ENCODE results near the gene COG5. TPM values are rescaled to one million over a fixed set of nuclear protein-coding genes. Genes with fewer than 3 reads are reported as not detected.
A peak's percentile ranks its signal among the peaks of the same experiment; 100 is the strongest.

The COG5 gene
- total and polyA plus RNA-seq, 10 of the 15 experiments (the other 5 are each of a cell fraction or from before 2014, with no cell fraction given): 5.5 to 27.9 (median 15.6) TPM

DNA sequence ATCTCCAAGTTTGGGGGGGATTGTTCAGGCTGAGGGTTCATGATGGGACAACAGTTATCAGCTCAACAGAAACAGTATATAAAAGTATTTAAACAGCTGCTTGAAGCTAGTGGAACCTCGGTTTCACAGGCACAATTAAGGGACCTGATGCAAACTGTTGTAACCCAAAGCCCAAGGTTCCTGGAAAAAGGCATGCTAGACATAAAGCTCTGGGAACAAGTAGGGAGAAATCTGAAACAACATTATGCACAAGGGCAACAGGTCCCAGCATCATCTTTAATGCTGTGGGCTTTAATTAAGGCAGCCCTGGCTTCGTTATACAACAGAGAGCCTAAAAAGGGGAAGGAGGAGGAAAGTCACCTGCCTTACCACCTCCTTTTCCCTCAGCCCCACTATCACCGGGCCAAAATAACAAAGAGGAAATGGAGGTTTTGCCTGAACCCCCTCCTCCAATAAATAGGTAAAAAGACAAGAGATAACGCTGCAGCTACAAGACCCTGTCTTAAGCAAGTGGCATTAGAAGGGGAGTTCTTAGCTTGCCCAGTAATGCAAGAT is 177.1 kb downstream of the COG5 start (continued):
- TF ChIP-seq ZNF24 (IDR thresholded peaks at IDR 0.05) (no peak), CBX3 (IDR thresholded peaks at IDR 0.05; ENCODE audit: borderline replicate concordance, low read depth) (no peak), MYB (IDR thresholded peaks at IDR 0.05; ENCODE audit: borderline replicate concordance, low read depth, low read length) (no peak), ETV6 (conservative IDR thresholded peaks at IDR 0.05 in 1 of 2, IDR thresholded peaks at IDR 0.05 in 1 of 2; ENCODE audit: borderline replicate concordance in 1 of 2, low read depth in 1 of 2) (no peak), PAX8 (IDR thresholded peaks at IDR 0.05) (no peak), IKZF1 (conservative IDR thresholded peaks at IDR 0.05) (no peak), TBL1XR1 (IDR thresholded peaks at IDR 0.05; ENCODE audit: low read depth, low read length) (no peak), MEF2A (IDR thresholded peaks at IDR 0.05; ENCODE audit: insufficient read depth, low read depth, low read length) (no peak)
- TF ChIP-seq, protein P1, sequence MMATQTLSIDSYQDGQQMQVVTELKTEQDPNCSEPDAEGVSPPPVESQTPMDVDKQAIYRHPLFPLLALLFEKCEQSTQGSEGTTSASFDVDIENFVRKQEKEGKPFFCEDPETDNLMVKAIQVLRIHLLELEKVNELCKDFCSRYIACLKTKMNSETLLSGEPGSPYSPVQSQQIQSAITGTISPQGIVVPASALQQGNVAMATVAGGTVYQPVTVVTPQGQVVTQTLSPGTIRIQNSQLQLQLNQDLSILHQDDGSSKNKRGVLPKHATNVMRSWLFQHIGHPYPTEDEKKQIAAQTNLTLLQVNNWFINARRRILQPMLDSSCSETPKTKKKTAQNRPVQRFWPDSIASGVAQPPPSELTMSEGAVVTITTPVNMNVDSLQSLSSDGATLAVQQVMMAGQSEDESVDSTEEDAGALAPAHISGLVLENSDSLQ (IDR thresholded peaks at IDR 0.05): no peak
- TF ChIP-seq, protein P2, sequence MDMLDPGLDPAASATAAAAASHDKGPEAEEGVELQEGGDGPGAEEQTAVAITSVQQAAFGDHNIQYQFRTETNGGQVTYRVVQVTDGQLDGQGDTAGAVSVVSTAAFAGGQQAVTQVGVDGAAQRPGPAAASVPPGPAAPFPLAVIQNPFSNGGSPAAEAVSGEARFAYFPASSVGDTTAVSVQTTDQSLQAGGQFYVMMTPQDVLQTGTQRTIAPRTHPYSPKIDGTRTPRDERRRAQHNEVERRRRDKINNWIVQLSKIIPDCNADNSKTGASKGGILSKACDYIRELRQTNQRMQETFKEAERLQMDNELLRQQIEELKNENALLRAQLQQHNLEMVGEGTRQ (IDR thresholded peaks at IDR 0.05; ENCODE audit: borderline replicate concordance, low read depth, low read length): no peak

DNA sequence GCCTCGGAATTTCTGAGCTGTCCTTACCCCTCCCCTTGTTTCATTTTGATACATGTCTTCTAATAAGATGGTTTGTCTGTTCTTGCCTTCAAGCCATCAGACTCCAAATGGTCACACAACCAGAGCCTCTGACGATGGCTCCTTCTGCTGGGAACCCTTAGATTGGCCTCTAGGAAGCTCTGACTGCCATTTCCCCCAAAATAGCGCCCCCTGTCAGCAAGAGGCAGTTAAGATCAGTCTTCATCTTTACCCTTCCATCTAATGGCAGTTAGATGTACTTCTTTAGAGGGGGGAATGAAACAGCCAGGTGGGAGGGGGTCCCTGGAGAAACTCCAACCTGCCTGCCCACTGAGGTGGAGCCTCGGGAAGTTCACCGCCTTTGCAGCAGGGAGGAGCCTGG is 179.7 kb downstream of the COG5 start:
- BruUV-seq (replicated peaks): no TSS peak
- ChIA-PET POLR2A (no interaction called here), RAD21 (ENCODE audit: unreplicated experiment) (no interaction called here), CTCF (interaction anchor here (1.0 to 2.8 kb wide), 4 partner anchors 9 to 233 kb away, joined by 6 to 18 read pairs (median 6); no protein-coding TSS in a partner anchor), SMC1A (ENCODE audit: uncharacterized antibody, unreplicated experiment) (interaction anchor here (1.3 kb wide), 1 partner anchor 126 kb away, joined by 3 read pairs; no protein-coding TSS in a partner anchor)
- no peaks in the 10 kb centered on the region for H3K79me2 ChIP-seq (ENCODE audit: control insufficient read depth, insufficient read depth, low read length)
- H4K20me1 ChIP-seq (ENCODE audit: control insufficient read depth, insufficient read depth): no peaks in the 10 kb centered on the region
- DNase-seq (ENCODE audit: low read depth, low spot score) (no peak), ATAC-seq (0 out of 3 replicates have a peak, but pooled peaks have one; percentile 46), FAIRE-seq (no peak)
- no peak overlapping the region for H3K27ac ChIP-seq (ENCODE audit: control insufficient read depth, insufficient read depth)
- peak; percentile 27; the same call in 1 of the 2 replicates for TF ChIP-seq RAD21 (IDR thresholded peaks at IDR 0.05; ENCODE audit: insufficient read depth, low read depth, low read length)
- TF ChIP-seq, protein P3, sequence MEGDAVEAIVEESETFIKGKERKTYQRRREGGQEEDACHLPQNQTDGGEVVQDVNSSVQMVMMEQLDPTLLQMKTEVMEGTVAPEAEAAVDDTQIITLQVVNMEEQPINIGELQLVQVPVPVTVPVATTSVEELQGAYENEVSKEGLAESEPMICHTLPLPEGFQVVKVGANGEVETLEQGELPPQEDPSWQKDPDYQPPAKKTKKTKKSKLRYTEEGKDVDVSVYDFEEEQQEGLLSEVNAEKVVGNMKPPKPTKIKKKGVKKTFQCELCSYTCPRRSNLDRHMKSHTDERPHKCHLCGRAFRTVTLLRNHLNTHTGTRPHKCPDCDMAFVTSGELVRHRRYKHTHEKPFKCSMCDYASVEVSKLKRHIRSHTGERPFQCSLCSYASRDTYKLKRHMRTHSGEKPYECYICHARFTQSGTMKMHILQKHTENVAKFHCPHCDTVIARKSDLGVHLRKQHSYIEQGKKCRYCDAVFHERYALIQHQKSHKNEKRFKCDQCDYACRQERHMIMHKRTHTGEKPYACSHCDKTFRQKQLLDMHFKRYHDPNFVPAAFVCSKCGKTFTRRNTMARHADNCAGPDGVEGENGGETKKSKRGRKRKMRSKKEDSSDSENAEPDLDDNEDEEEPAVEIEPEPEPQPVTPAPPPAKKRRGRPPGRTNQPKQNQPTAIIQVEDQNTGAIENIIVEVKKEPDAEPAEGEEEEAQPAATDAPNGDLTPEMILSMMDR (IDR thresholded peaks at IDR 0.05 in 2 of 3, conservative IDR thresholded peaks at IDR 0.05 in 1 of 3; ENCODE audit: control insufficient read depth in 2 of 3, extremely low read depth in 1 of 3, insufficient read depth in 1 of 3, low read depth in 3 of 3, low read length in 3 of 3): peak; percentile 13 to 42 (median 16); a peak in 2 of 6 replicates
- no peak for TF ChIP-seq FOXK2 (IDR thresholded peaks at IDR 0.05)
- H3K4me2 ChIP-seq (ENCODE audit: control insufficient read depth, insufficient read depth): no peak overlapping the region
- H3K4me3 ChIP-seq: no peak overlapping the region
- 62% methylated on average over 5 of the region's 5 CpGs for WGBS (ENCODE audit: insufficient coverage, insufficient replicate concordance, low lambda C conversion rate, missing lambda C conversion rate)
- H3K27me3 ChIP-seq (replicated peaks in 1 of 2; ENCODE audit: control insufficient read depth in 2 of 2, insufficient read depth in 2 of 2, low read length in 1 of 2): no peaks in the 10 kb centered on the region
- no peak overlapping the region for H2AFZ ChIP-seq (ENCODE audit: control insufficient read depth, low read depth, low read length)
- intact Hi-C loops (cut with micrococcal nuclease; ENCODE audit: unreplicated experiment): no loop called here
- H3K36me3 ChIP-seq (ENCODE audit: control insufficient read depth in 2 of 2, insufficient read depth in 2 of 2, low read length in 1 of 2): no peaks in the 10 kb centered on the region
- in situ Hi-C loops (cut with MboI): no loop called here
- H3K4me1 ChIP-seq (ENCODE audit: control insufficient read depth, insufficient read depth, low read length): no peaks in the 10 kb centered on the region
- H3K9ac ChIP-seq (ENCODE audit: control insufficient read depth, insufficient read depth, low read length): no peak overlapping the region
- H3K9me3 ChIP-seq (replicated peaks; ENCODE audit: control insufficient read depth, insufficient read depth, low read length): no peaks in the 10 kb centered on the region
